Measurements from ENCODE around the gene CACNA1G.

CACNA1G gene

GRCh38 chr17:50668838-50669581 is 108.5 kb downstream of the CACNA1G start:
- Histone ChIP-seq H3K23ac (ENCODE audit: low read length in 2 of 2) (no peak overlapping the region), H2BK15ac (ENCODE audit: low read depth, poor library complexity, severe bottlenecking) (peak overlapping the region; percentile 50), H3K36me3 (ENCODE audit: control insufficient read depth in 1 of 2, insufficient read depth in 2 of 2, low read depth in 1 of 2, low read length in 2 of 2) (peaks cover 0 to 4% of the 10 kb centered on the region in 2 experiments), H3K4ac (ENCODE audit: low read depth in 1 of 2, low read length in 2 of 2) (peak overlapping the region; percentile 39 to 64), H4K91ac (ENCODE audit: low read length) (peak overlapping the region; percentile 74), H3K79me1 (replicated peaks; ENCODE audit: low read length, poor library complexity, severe bottlenecking) (no peaks in the 10 kb centered on the region), H3K18ac (ENCODE audit: low read depth in 1 of 2, low read length in 2 of 2) (peak overlapping the region; percentile 40 to 91), H3K27ac (ENCODE audit: low read length, poor library complexity, severe bottlenecking) (no peak overlapping the region), H2BK120ac (ENCODE audit: low read depth, low read length) (peak overlapping the region; percentile 56), H2AFZ (ENCODE audit: low read depth, low read length) (peak overlapping the region; percentile 72), H3K4me3 (ENCODE audit: insufficient read depth in 1 of 2, low read depth in 1 of 2, low read length in 2 of 2) (no peak overlapping the region), H3K14ac (ENCODE audit: low read length in 2 of 2) (peak overlapping the region in 1 of 2 experiments; percentile 95), H3K9me3 (ENCODE audit: control insufficient read depth, low read length) (no peaks in the 10 kb centered on the region), H3K9ac (ENCODE audit: low read length) (no peak overlapping the region), H3K27me3 (ENCODE audit: control insufficient read depth in 1 of 2, insufficient read depth in 1 of 2, low read length in 2 of 2) (no peaks in the 10 kb centered on the region), H3K4me1 (ENCODE audit: control insufficient read depth, insufficient read depth, low read depth, low read length) (peaks cover 27% of the 10 kb centered on the region), H3K4me2 (ENCODE audit: low read length, poor library complexity, severe bottlenecking) (no peak overlapping the region), H2BK5ac (ENCODE audit: low read depth, low read length, poor library complexity, severe bottlenecking) (no peak overlapping the region), H4K8ac (ENCODE audit: low read length) (peak overlapping the region; percentile 94), H2BK12ac (ENCODE audit: low read length in 2 of 2) (peak overlapping the region; percentile 97 to 98), H2AK5ac (ENCODE audit: low read length, severe bottlenecking) (peak overlapping the region; percentile 90)
- DNase-seq: no peak
- 93% methylated on average over 8 of the region's 9 CpGs for WGBS

DNA sequence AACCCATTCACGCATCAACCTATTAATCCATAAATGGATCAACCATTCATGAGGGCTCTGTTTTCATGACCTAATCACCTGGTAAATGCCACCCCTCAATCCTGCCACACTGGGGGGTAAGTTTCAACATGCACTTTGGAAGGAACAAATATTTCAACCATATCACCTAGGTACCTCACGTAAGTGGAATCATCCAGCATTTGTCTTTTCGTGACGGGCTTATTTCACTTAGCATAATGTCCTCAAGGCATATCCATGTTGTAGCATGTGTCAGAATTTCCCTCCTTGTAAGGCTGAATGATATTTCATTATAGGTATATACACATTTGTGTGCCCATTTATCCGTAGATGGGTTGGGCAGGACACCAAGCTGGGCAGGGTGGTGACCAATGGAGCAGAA is 111.6 kb downstream of the CACNA1G start:
- no peak overlapping the region for H2BK12ac ChIP-seq (ENCODE audit: low read length in 2 of 2)
- H3K23ac ChIP-seq (ENCODE audit: low read length in 2 of 2): no peak overlapping the region
- H3K4me1 ChIP-seq (ENCODE audit: control insufficient read depth, insufficient read depth, low read depth, low read length): peaks cover 27% of the 10 kb centered on the region
- no peak overlapping the region for H3K14ac ChIP-seq (ENCODE audit: low read length in 2 of 2)
- H2BK5ac ChIP-seq (ENCODE audit: low read depth, low read length, poor library complexity, severe bottlenecking): no peak overlapping the region
- no peak overlapping the region for H4K91ac ChIP-seq (ENCODE audit: low read length)
- no peak overlapping the region for H2AFZ ChIP-seq (ENCODE audit: low read depth, low read length)
- no peaks in the 10 kb centered on the region for H3K9me3 ChIP-seq (ENCODE audit: control insufficient read depth, low read length)
- H3K36me3 ChIP-seq (ENCODE audit: control insufficient read depth in 1 of 2, insufficient read depth in 2 of 2, low read depth in 1 of 2, low read length in 2 of 2): peaks cover 0 to 4% of the 10 kb centered on the region in 2 experiments
- no peak overlapping the region for H3K18ac ChIP-seq (ENCODE audit: low read depth in 1 of 2, low read length in 2 of 2)
- H2BK15ac ChIP-seq (ENCODE audit: low read depth, poor library complexity, severe bottlenecking): no peak overlapping the region
- H3K4me3 ChIP-seq (ENCODE audit: insufficient read depth in 1 of 2, low read depth in 1 of 2, low read length in 2 of 2): no peak overlapping the region
- no peak overlapping the region for H2BK120ac ChIP-seq (ENCODE audit: low read depth, low read length)
- H3K79me1 ChIP-seq (replicated peaks; ENCODE audit: low read length, poor library complexity, severe bottlenecking): no peaks in the 10 kb centered on the region
- no peak overlapping the region for H3K4me2 ChIP-seq (ENCODE audit: low read length, poor library complexity, severe bottlenecking)
- no peak for DNase-seq
- H3K27ac ChIP-seq (ENCODE audit: low read length, poor library complexity, severe bottlenecking): no peak overlapping the region
- H3K27me3 ChIP-seq (ENCODE audit: control insufficient read depth in 1 of 2, insufficient read depth in 1 of 2, low read length in 2 of 2): no peaks in the 10 kb centered on the region
- no peak overlapping the region for H3K4ac ChIP-seq (ENCODE audit: low read depth in 1 of 2, low read length in 2 of 2)
- H3K9ac ChIP-seq (ENCODE audit: low read length): no peak overlapping the region
- no peak overlapping the region for H2AK5ac ChIP-seq (ENCODE audit: low read length, severe bottlenecking)
- WGBS: over 99% methylated on average over 5 of the region's 5 CpGs
- no peak overlapping the region for H4K8ac ChIP-seq (ENCODE audit: low read length)

DNA sequence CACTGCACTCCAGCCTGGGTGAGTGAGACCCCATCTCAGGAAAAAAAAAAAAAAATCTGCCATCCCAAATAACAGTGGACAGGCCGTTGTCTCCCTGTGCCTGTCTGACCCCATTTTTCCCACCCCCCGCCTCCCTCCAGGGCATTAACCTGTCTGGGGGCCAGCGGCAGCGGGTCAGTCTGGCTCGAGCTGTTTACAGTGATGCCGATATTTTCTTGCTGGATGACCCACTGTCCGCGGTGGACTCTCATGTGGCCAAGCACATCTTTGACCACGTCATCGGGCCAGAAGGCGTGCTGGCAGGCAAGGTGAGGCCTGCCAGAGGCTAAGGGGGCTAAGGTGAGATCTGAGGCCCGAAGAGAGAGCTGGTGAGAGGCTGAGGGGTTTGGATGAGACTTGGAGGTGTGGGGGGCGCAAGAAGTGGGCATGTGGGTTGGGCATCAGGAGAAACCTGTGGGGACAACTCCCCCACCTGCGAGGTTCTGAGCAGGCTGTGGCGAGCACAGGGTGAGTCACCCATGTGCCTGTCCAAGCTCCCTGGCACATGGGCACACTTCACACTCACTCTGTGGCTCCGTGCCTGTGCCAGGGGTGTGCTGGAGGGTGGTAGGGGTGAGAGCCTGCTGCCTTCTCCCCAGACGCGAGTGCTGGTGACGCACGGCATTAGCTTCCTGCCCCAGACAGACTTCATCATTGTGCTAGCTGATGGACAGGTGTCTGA is 112.5 kb downstream of the CACNA1G start:
- WGBS: 96% methylated on average over 20 of the region's 20 CpGs

DNA sequence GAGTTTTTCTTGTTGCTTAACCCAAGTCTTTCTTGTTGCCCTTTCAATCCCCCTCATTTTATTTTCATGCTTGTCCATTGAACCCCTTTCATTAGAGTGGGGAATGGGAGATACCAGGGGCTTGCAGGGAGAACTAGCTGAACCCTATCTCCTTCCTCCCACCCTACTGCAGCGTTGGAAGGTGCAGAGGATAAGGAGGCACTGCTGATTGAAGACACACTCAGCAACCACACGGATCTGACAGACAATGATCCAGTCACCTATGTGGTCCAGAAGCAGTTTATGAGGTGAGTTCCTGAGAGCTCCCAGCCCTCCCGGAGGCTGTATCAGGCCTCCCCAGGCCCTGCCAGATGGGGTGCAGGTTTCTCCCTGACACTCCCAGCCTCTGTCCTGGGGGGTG is 114.7 kb downstream of the CACNA1G start:
- Histone ChIP-seq H2BK5ac (ENCODE audit: low read depth, low read length, poor library complexity, severe bottlenecking) (no peak overlapping the region), H3K79me1 (replicated peaks; ENCODE audit: low read length, poor library complexity, severe bottlenecking) (no peaks in the 10 kb centered on the region), H3K4me2 (ENCODE audit: low read length, poor library complexity, severe bottlenecking) (no peak overlapping the region), H3K23ac (ENCODE audit: low read length in 2 of 2) (no peak overlapping the region), H3K27ac (ENCODE audit: low read length, poor library complexity, severe bottlenecking) (no peak overlapping the region), H3K4me3 (ENCODE audit: insufficient read depth in 1 of 2, low read depth in 1 of 2, low read length in 2 of 2) (no peak overlapping the region), H3K14ac (ENCODE audit: low read length in 2 of 2) (no peak overlapping the region), H2BK120ac (ENCODE audit: low read depth, low read length) (no peak overlapping the region), H3K9ac (ENCODE audit: low read length) (no peak overlapping the region), H3K36me3 (ENCODE audit: control insufficient read depth in 1 of 2, insufficient read depth in 2 of 2, low read depth in 1 of 2, low read length in 2 of 2) (peaks cover 0 to 11% of the 10 kb centered on the region in 2 experiments), H3K4me1 (ENCODE audit: control insufficient read depth, insufficient read depth, low read depth, low read length) (peaks cover 5% of the 10 kb centered on the region), H2BK12ac (ENCODE audit: low read length in 2 of 2) (no peak overlapping the region), H3K9me3 (ENCODE audit: control insufficient read depth, low read length) (no peaks in the 10 kb centered on the region), H3K27me3 (ENCODE audit: control insufficient read depth in 1 of 2, insufficient read depth in 1 of 2, low read length in 2 of 2) (no peaks in the 10 kb centered on the region), H2BK15ac (ENCODE audit: low read depth, poor library complexity, severe bottlenecking) (peak overlapping the region; percentile 21), H3K4ac (ENCODE audit: low read depth in 1 of 2, low read length in 2 of 2) (no peak overlapping the region), H2AK5ac (ENCODE audit: low read length, severe bottlenecking) (no peak overlapping the region), H4K91ac (ENCODE audit: low read length) (no peak overlapping the region), H4K8ac (ENCODE audit: low read length) (no peak overlapping the region), H2AFZ (ENCODE audit: low read depth, low read length) (no peak overlapping the region), H3K18ac (ENCODE audit: low read depth in 1 of 2, low read length in 2 of 2) (no peak overlapping the region)
- 55% methylated on average over 3 of the region's 3 CpGs for WGBS
- no peak for DNase-seq

More for the DNA sequence above, 112.5 kb downstream of the CACNA1G start:
- no peaks in the 10 kb centered on the region for H3K9me3 ChIP-seq (ENCODE audit: control insufficient read depth, low read length)
- no peak overlapping the region for H2BK15ac ChIP-seq (ENCODE audit: low read depth, poor library complexity, severe bottlenecking)
- H3K27ac ChIP-seq (ENCODE audit: low read length, poor library complexity, severe bottlenecking): no peak overlapping the region
- no peak overlapping the region for H3K4me3 ChIP-seq (ENCODE audit: insufficient read depth in 1 of 2, low read depth in 1 of 2, low read length in 2 of 2)
- no peak overlapping the region for H3K4ac ChIP-seq (ENCODE audit: low read depth in 1 of 2, low read length in 2 of 2)
- H2BK120ac ChIP-seq (ENCODE audit: low read depth, low read length): no peak overlapping the region
- peak overlapping the region in 1 of 2 experiments; percentile 93 for H3K14ac ChIP-seq (ENCODE audit: low read length in 2 of 2)
- H2BK12ac ChIP-seq (ENCODE audit: low read length in 2 of 2): peak overlapping the region in 1 of 2 experiments; percentile 51
- peaks cover 0 to 5% of the 10 kb centered on the region in 2 experiments for H3K36me3 ChIP-seq (ENCODE audit: control insufficient read depth in 1 of 2, insufficient read depth in 2 of 2, low read depth in 1 of 2, low read length in 2 of 2)
- H4K91ac ChIP-seq (ENCODE audit: low read length): peak overlapping the region; percentile 1
- no peak for DNase-seq
- no peak overlapping the region for H2AFZ ChIP-seq (ENCODE audit: low read depth, low read length)
- H3K79me1 ChIP-seq (replicated peaks; ENCODE audit: low read length, poor library complexity, severe bottlenecking): no peaks in the 10 kb centered on the region
- no peak overlapping the region for H3K9ac ChIP-seq (ENCODE audit: low read length)
- peaks cover 20% of the 10 kb centered on the region for H3K4me1 ChIP-seq (ENCODE audit: control insufficient read depth, insufficient read depth, low read depth, low read length)
- H3K23ac ChIP-seq (ENCODE audit: low read length in 2 of 2): peak overlapping the region in 1 of 2 experiments; percentile 67
- no peak overlapping the region for H2BK5ac ChIP-seq (ENCODE audit: low read depth, low read length, poor library complexity, severe bottlenecking)
- H3K27me3 ChIP-seq (ENCODE audit: control insufficient read depth in 1 of 2, insufficient read depth in 1 of 2, low read length in 2 of 2): no peaks in the 10 kb centered on the region
- H2AK5ac ChIP-seq (ENCODE audit: low read length, severe bottlenecking): peak overlapping the region; percentile 5
- no peak overlapping the region for H3K4me2 ChIP-seq (ENCODE audit: low read length, poor library complexity, severe bottlenecking)
- peak overlapping the region in 1 of 2 experiments; percentile 54 for H3K18ac ChIP-seq (ENCODE audit: low read depth in 1 of 2, low read length in 2 of 2)
- no peak overlapping the region for H4K8ac ChIP-seq (ENCODE audit: low read length)
